Dermis lymphatic vessel endothelial cell (primary cell): ENCODE measurements around the gene SAP25. TPM values are rescaled to one million over a fixed set of nuclear protein-coding genes. Genes with fewer than 3 reads are reported as not detected.

ENCODE experiments used
- total RNA-seq: library from RNA; depleted of rRNA; stranded (reverse); fragments of >200 nt; gene quantifications from 2 replicates; pipeline ENCODE4 v1.2.1, GENCODE V29; 2014

SAP25 gene
- total RNA-seq: not detected in 2 replicates

DNA sequence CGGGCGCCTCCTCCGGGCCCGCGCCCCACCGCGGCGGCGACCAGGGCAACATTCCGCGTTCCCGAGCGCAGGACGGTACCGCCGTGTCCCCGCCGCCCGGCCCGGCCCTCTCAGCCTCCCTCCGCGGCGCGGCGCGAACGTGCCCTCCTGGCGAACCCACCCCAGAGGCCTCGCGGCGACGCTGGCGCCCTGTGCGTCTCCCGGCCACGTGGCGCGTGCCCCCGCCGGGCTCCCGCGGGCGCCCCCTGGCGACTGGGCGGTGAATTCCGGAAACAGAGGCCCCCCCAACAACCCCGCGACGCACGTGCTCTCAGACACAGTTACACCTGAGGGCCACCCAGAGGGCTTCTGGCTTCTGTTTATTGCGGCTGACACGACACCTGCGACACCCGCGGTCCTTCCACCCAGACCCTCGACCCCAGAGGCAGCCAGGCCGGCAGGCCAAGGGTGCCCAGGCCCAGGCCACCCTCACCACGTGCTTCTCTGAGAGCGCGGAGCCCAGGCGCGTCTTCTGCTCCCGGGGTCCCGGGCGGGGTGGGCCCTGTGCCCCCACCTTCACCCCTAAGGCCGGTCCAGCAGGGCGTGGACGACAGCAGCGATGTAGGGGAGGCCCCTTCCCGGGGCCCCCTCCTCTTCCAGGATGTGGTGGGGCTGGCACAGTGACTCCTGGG, at the start of gene SAP25:
Gene SAP25 (minus strand): TSS at position 210 of the 671 bp plus-strand sequence. CDS start 158 bp downstream, at position 52.

DNA sequence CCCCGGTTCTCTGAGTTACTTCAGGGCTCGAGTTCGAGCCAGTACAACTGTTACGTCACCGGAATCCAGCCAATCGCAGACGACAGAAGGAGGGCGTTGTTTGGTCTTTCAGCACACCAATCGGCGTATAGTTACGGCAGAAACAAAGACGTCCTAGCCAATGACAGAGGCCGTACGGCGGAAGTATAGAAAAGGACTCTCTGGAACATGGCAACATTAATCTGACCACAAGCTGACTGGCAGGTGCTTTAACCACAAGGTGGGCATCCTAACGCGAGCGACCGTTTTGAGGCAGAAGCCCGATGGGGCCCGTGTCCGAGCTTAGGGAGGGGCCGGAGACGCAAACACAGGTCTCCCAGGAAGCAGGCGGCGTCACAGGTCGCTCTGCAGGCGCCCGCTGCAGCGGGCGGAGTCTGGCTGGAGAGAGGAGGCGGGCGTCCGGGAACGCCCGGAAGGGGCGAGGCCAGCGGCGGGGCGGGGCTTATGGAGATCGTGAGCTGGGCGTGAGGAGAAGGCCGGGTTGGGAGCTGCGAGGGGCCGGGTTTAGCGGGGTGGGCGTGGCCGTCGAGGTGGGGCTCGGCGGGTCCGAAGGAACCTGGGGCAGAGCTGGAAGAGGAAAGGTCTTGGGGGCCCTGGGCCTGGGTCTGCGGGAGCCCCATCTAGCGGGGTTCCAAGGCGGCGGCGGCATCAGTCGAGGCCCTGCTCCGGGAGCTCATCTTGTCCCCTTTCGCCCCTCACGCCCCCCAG, 38.5 kb upstream of the SAP25 start, which contains the start of gene MOSPD3:
Gene MOSPD3 (plus strand): TSS at position 558 of the 747 bp plus-strand sequence. CDS start 252 bp downstream, outside the sequence.

DNA sequence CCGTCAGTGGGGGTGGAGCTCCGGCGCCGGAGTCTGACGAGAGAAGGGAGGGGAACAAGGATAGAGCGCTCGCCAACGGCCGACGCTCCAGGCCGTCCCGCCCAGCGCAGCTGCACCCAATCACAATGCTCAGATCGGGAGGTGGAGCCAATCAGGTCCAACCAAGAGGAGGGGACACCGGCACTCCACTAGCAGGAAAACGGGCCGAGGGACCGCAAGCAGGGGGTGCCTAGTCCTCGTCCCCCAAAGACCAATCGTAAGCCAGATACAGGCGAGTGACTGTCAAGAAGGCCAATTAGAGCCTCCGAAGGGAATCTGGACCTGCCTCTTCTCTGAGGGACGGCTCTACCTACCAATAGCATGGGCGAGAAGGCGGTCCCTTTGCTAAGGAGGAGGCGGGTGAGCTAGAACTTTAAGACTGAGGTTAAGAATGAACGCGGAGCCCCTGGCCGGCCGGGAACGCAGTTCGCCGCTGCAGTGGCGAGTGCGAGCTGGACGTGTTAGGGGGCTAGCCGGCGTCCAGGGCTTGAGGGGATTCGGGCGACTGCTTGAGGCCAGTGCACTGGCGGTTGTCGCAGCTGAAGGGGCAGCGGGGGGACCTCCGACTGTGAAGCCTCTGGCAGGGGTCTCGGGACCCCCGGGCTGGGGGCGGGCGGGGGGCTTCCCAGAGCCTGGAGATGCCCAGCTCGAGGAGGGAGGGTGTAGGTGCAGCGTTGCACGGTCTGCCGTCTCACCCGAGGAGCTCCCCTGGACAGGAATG, 12.7 kb upstream of the SAP25 start, which contains the start of gene FBXO24:
Gene FBXO24 (plus strand): TSS at position 63 of the 760 bp plus-strand sequence. CDS start 298 bp downstream, at position 361.

DNA sequence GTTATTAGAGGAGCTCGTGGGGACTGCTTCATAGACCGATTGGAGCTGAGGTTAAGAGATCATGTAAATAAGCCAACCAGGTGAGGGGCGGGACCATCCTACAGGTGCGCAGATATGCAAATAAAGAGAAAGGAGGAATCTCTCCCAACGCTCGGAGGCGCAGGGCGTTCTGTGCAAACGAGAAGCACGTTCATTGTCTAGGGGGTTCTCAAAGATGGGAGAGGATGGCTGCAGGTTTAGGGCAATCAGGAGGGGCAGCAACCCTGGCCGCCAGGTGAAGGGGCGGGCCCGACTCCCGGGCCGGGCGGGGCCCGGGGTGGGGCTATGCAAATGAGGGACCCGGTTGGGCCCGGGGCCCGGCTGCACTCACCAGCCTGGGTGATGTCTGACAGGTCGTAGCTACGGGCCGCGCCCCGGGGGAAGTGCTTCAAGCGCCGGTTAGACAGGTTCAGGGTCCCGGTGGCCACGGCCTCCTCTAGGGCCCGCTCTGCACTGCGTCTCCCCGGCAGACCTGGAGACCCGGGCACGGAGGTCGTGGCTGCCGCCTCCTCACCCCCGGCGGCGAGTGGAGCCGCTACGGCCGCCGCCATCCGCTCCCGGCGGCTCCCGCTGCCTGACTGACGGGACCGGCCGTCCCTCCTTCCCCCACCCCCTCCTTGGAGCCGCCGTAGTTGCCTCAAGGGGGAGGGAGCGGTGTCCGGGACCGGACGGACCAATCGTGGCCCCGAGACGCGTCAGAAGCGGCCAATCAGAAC, 12.0 kb upstream of the SAP25 start, which contains the start of gene LRCH4:
Gene LRCH4 (minus strand): TSS at position 619 of the 755 bp plus-strand sequence. CDS start 29 bp downstream, at position 590.

GRCh38 chr7:100538654-100539435, 34.9 kb downstream of the SAP25 start, which contains the start of gene AGFG2:
Gene AGFG2 (plus strand): TSS chr7:100539203. CDS start chr7:100539347, 144 bp downstream.

Other genes with a start within 250 kb of the SAP25 start
- 9.4 and 14.3 TPM in 2 replicates for gene PILRB, start 215.8 kb downstream of the SAP25 start, total RNA-seq
- gene PILRA, start 200.4 kb downstream of the SAP25 start, total RNA-seq: 0.17 and 0.22 TPM in 2 replicates
- gene ZCWPW1, start 145.2 kb downstream of the SAP25 start, total RNA-seq: 1.1 and 1.2 TPM in 2 replicates
- 39.4 and 41.5 TPM in 2 replicates for gene MEPCE, start 144.1 kb downstream of the SAP25 start, total RNA-seq
- gene PPP1R35, start 137.4 kb downstream of the SAP25 start, total RNA-seq: 10.5 and 12.4 TPM in 2 replicates
- gene SPACDR, start 109.6 kb downstream of the SAP25 start, total RNA-seq: 0.09 and 0.22 TPM in 2 replicates
- 16.6 and 18.7 TPM in 2 replicates for gene TSC22D4, start 94.7 kb downstream of the SAP25 start, total RNA-seq
- gene NYAP1, start 90.0 kb downstream of the SAP25 start, total RNA-seq: 1.6 and 2.3 TPM in 2 replicates
- 26.7 and 49.5 TPM in 2 replicates for gene AGFG2, start 34.7 kb downstream of the SAP25 start, total RNA-seq
- 4.4 and 5.5 TPM in 2 replicates for gene LRCH4, start 12.2 kb upstream of the SAP25 start, total RNA-seq
- 0.09 and 0.11 TPM in 2 replicates for gene FBXO24, start 12.4 kb upstream of the SAP25 start, total RNA-seq
- gene PCOLCE, start 28.5 kb upstream of the SAP25 start, total RNA-seq: 0.09 and 0.11 TPM in 2 replicates
- 5.4 and 6.4 TPM in 2 replicates for gene MOSPD3, start 38.6 kb upstream of the SAP25 start, total RNA-seq
- gene TFR2, start 67.7 kb upstream of the SAP25 start, total RNA-seq: 0.17 and 0.54 TPM in 2 replicates
- not detected in 2 replicates for gene ACTL6B, start 82.5 kb upstream of the SAP25 start, total RNA-seq
- gene GNB2, start 99.8 kb upstream of the SAP25 start, total RNA-seq: 53.7 and 59.7 TPM in 2 replicates
- gene GIGYF1, start 120.3 kb upstream of the SAP25 start, total RNA-seq: 14.4 and 16.0 TPM in 2 replicates
- gene POP7, start 132.2 kb upstream of the SAP25 start, total RNA-seq: 21.2 and 24.1 TPM in 2 replicates
- not detected in 2 replicates for gene EPO, start 146.6 kb upstream of the SAP25 start, total RNA-seq
- not detected in 2 replicates for gene ZAN, start 159.7 kb upstream of the SAP25 start, total RNA-seq